Right kidney (tissue), 1 donor: ENCODE measurements around the gene STAT2.

Experiments used
- DNase-seq: peaks from one replicate; pipeline ENCODE4 v3.0.0-alpha.2; 2016

STAT2 gene

GRCh38 chr12:56293795-56294194 lies 66.1 kb downstream of the STAT2 start:
- DNase-seq: no peak
